Endothelial cell of umbilical vein (primary cell): ENCODE results near the gene CEP95. TPM values are rescaled to one million over a fixed set of nuclear protein-coding genes. Genes with fewer than 3 reads are reported as not detected.

ENCODE experiments used
- BruUV-seq: library from RNA; stranded (reverse); fragments of 400-500 nt; replicated peaks from 2 replicates; lab custom pipeline; 2021; lab: Mats Ljungman, UMichigan
- CTCF ChIA-PET: fragments of 300-600, 350-600 bp; sonication (Branson Sonifier 250); formaldehyde crosslinking; loops from one replicate; lab custom pipeline; 2021; ENCODE audit warnings: antibody characterized with exemption, inconsistent platforms; lab: Charles Lee
- POLR2A ChIA-PET: fragments of 300-600, 350-600 bp; sonication (Branson Sonifier 250); formaldehyde crosslinking; loops from one replicate; lab custom pipeline; 2021; ENCODE audit warnings: antibody characterized with exemption, inconsistent platforms; lab: Charles Lee
- DNase-seq: peaks from one replicate; pipeline ENCODE4 v3.0.0-alpha.2; 2011; ENCODE audit warnings: low read depth, low spot score
- FAIRE-seq: peaks from 2 replicates; lab custom pipeline; 2011; peaks lifted over from hg19 to GRCh38; lab: Jason Lieb, UNC
- H2AFZ ChIP-seq: 2 replicates; pipeline ENCODE4 v1.6.0; 2012; ENCODE audit warnings: low read depth, low read length, control low read depth, inconsistent platforms
- H3K27ac ChIP-seq: 2 replicates; pipeline ENCODE4 v1.5.1; 2011; ENCODE audit warnings: low read depth, mild to moderate bottlenecking, control low read depth, low read length, moderate library complexity; ENCODE audit not compliant: insufficient read depth
- H3K27me3 ChIP-seq, 2 experiments: 2 replicates each; pipeline versions ENCODE4 v1.6.0 to v1.6.1; 2011; ENCODE audit warnings: low read length in 2 of 2, mixed read lengths in 1 of 2; ENCODE audit not compliant: control insufficient read depth in 2 of 2, insufficient read depth in 2 of 2
- H3K36me3 ChIP-seq, 2 experiments: 2 replicates in 1 of 2; 3 replicates in 1 of 2; pipeline ENCODE4 v1.5.1; 2011; ENCODE audit warnings: low read length in 2 of 2, mild to moderate bottlenecking in 1 of 2, moderate library complexity in 1 of 2; ENCODE audit not compliant: control insufficient read depth in 2 of 2, insufficient read depth in 2 of 2; ENCODE audit errors: extremely low read depth in 1 of 2
- H3K4me1 ChIP-seq: 3 replicates; pipeline ENCODE4 v1.5.1; 2011; ENCODE audit warnings: mild to moderate bottlenecking, low read length; ENCODE audit not compliant: control insufficient read depth, insufficient read depth; ENCODE audit errors: extremely low read depth
- H3K4me2 ChIP-seq: 2 replicates; pipeline ENCODE4 v1.6.1; 2011; ENCODE audit warnings: low read length, control low read depth, mixed read lengths; ENCODE audit not compliant: insufficient read depth
- H3K4me3 ChIP-seq, 3 experiments: fragments of 200-600 bp in 1 of 3; sonication (generic), shearing (Covaris generic) in 1 of 3; replicated peaks in 1 of 3; 2 replicates each; pipeline ENCODE4 v1.5.1; 2011 to 2016; ENCODE audit warnings: control low read depth in 3 of 3, low read length in 3 of 3, mild to moderate bottlenecking in 2 of 3, inconsistent platforms in 1 of 3, low read depth in 1 of 3, moderate library complexity in 1 of 3; ENCODE audit not compliant: insufficient read depth in 1 of 3
- H3K79me2 ChIP-seq: 2 replicates; pipeline ENCODE4 v1.6.0; 2012; ENCODE audit warnings: low read length, inconsistent platforms; ENCODE audit not compliant: control insufficient read depth, insufficient read depth
- H3K9ac ChIP-seq: replicated peaks from 2 replicates; pipeline ENCODE3; 2011; ENCODE audit warnings: low read length, control low read depth; ENCODE audit not compliant: insufficient read depth; ENCODE audit errors: extremely low read depth
- H3K9me1 ChIP-seq: replicated peaks from 3 replicates; pipeline ENCODE4 v1.6.0; 2011; ENCODE audit warnings: mild to moderate bottlenecking, low read length; ENCODE audit not compliant: control insufficient read depth, insufficient read depth; ENCODE audit errors: extremely low read depth
- H3K9me3 ChIP-seq: replicated peaks from 2 replicates; pipeline ENCODE4 v1.5.1; 2012; ENCODE audit warnings: low read length, inconsistent platforms; ENCODE audit not compliant: control insufficient read depth, insufficient read depth
- H4K20me1 ChIP-seq: replicated peaks from 2 replicates; pipeline ENCODE3; 2011; ENCODE audit warnings: mild to moderate bottlenecking, low read length; ENCODE audit not compliant: control insufficient read depth, insufficient read depth; ENCODE audit errors: extremely low read depth
- CTCF ChIP-seq, 2 donors: IDR thresholded peaks; 1 replicate in 1 of 2; 2 replicates in 1 of 2; pipeline ENCODE4 v1.5.1; 2011; ENCODE audit warnings: low read length in 2 of 2, mild to moderate bottlenecking in 2 of 2, moderate library complexity in 2 of 2, control low read depth in 1 of 2, inconsistent platforms in 1 of 2, low read depth in 1 of 2; ENCODE audit not compliant: insufficient read depth in 1 of 2; ENCODE audit errors: extremely low read depth in 1 of 2
- EZH2 ChIP-seq: IDR thresholded peaks from 2 replicates; pipeline ENCODE4 v1.6.1; 2012; ENCODE audit warnings: borderline replicate concordance, low read depth, mild to moderate bottlenecking, moderate library complexity, low read length, inconsistent platforms; ENCODE audit not compliant: severe bottlenecking
- FOS ChIP-seq: IDR thresholded peaks from 2 replicates; pipeline ENCODE4 v1.6.1; 2011; ENCODE audit warnings: mild to moderate bottlenecking, low read length, moderate library complexity, borderline replicate concordance; ENCODE audit not compliant: insufficient read depth
- GATA2 ChIP-seq: IDR thresholded peaks from 2 replicates; pipeline ENCODE4 v1.7.0; 2011; ENCODE audit warnings: low read depth, mild to moderate bottlenecking, moderate library complexity, mixed read lengths, low read length; ENCODE audit not compliant: insufficient read length, insufficient read depth
- JUN ChIP-seq: IDR thresholded peaks from 2 replicates; pipeline ENCODE4 v1.6.1; 2011; ENCODE audit warnings: borderline replicate concordance, low read depth; ENCODE audit not compliant: insufficient read length, insufficient read depth
- MAX ChIP-seq: IDR thresholded peaks from 2 replicates; pipeline ENCODE4 v1.6.1; 2011; ENCODE audit not compliant: insufficient read depth, insufficient read length
- MYC ChIP-seq: IDR thresholded peaks from one replicate; pipeline ENCODE4 v1.6.1; 2011; ENCODE audit warnings: mild to moderate bottlenecking, low read depth, low read length
- POLR2A ChIP-seq: IDR thresholded peaks from 2 replicates; pipeline ENCODE4 v1.6.1; 2012; ENCODE audit warnings: low read depth, mild to moderate bottlenecking, control low read depth, low read length
- POLR2AphosphoS5 ChIP-seq: IDR thresholded peaks from 2 replicates; pipeline ENCODE4 v1.6.1; 2012; ENCODE audit warnings: low read depth, mild to moderate bottlenecking, control low read depth, low read length, moderate library complexity; ENCODE audit not compliant: insufficient read depth
- dilution Hi-C: fragments of 300-500 bp; cut with MboI; formaldehyde crosslinking; loops from one replicate; pipeline ENCODE4 v1.15.0; 2019; ENCODE audit warnings: low sequenced_read_pairs; ENCODE audit not compliant: extremely low pct_ligation_motif_present
- intact Hi-C: fragments of 100-400 bp; cut with micrococcal nuclease; formaldehyde crosslinking; loops from one replicate; pipeline ENCODE4 v1.10.0; 2022
- polyA plus RNA-seq, 4 experiments: library from polyadenylated mRNA; depleted of rRNA in 3 of 4; stranded (reverse) in 3 of 4; unstranded in 1 of 4; fragments of >200 nt; gene quantifications; 2 replicates each; pipeline versions ENCODE4 v1.2.1 to v1.2.3, GENCODE V29; 2011 to 2012; ENCODE audit warnings: missing spikeins in 1 of 4
- total RNA-seq: library from RNA; stranded (reverse); gene quantifications from 2 replicates; pipeline ENCODE4 v1.2.3, GENCODE V29; 2021

CEP95 gene
- total and polyA plus RNA-seq, 2 donors (not counting 3 experiments of a cell fraction or from before 2014, with no cell fraction given), result 14.1 to 35.5 TPM

- H2AFZ ChIP-seq, result no peak overlapping the region
- no peaks in the 10 kb centered on the region for H3K27me3 ChIP-seq
- dilution Hi-C loops, result no loop called here
- no peaks in the 10 kb centered on the region for H4K20me1 ChIP-seq
- H3K9me1 ChIP-seq, result no peaks in the 10 kb centered on the region
- H3K9ac ChIP-seq, result no peak overlapping the region
- CTCF ChIA-PET, result interaction anchor here (0.5 kb wide), 1 partner anchor 69 kb away, joined by 3 read pairs; no protein-coding TSS in a partner anchor
- no peaks in the 10 kb centered on the region for H3K4me1 ChIP-seq
- no peak overlapping the region for H3K27ac ChIP-seq
- no peak for FAIRE-seq
- H3K4me3 ChIP-seq, result no peak overlapping the region
- POLR2A ChIA-PET, result no interaction called here
- no peaks in the 10 kb centered on the region for H3K9me3 ChIP-seq
- no peak for DNase-seq
- H3K36me3 ChIP-seq, result peaks cover 19 to 54% of the 10 kb centered on the region in 2 experiments
- no peak overlapping the region for H3K4me2 ChIP-seq
- intact Hi-C loops, result no loop called here
- TF ChIP-seq EZH2 (no peak), JUN (no peak), GATA2 (no peak), MYC (no peak), POLR2AphosphoS5 (no peak), MAX (no peak), FOS (no peak), CTCF (IDR thresholded peaks at IDR 0.05; ENCODE audit: extremely low read depth in 1 of 2, insufficient read depth in 1 of 2, low read depth in 1 of 2, low read length in 2 of 2) (no peak), POLR2A (no peak)
- no TSS peak for BruUV-seq
- H3K79me2 ChIP-seq, result peaks cover 37% of the 10 kb centered on the region
These were observed 44.7 kb downstream of the CEP95 start for GRCh38 chr17:64551461-64551860.
